HepG2 (cell line): Measurements from ENCODE around the gene CDCA4. TPM values are rescaled to one million over a fixed set of nuclear protein-coding genes. Genes with fewer than 3 reads are reported as not detected.
A peak's percentile ranks its signal among the peaks of the same experiment; 100 is the strongest.

Experiments used
- ATF1 ChIP-seq: IDR thresholded peaks from 2 replicates; pipeline ENCODE4 v1.6.1; 2016; ENCODE audit warnings: mild to moderate bottlenecking, control low read depth
- BORCS8-MEF2B ChIP-seq: sonication (generic); formaldehyde crosslinking; IDR thresholded peaks from 2 replicates; pipeline ENCODE4 v1.8.0; 2022; ENCODE audit warnings: mild to moderate bottlenecking, missing genetic modification reagents
- CREB1 ChIP-seq, 2 experiments: fragments of 450-650 bp in 1 of 2; IDR thresholded peaks; 2 replicates each; pipeline ENCODE4 v1.6.1; 2016 to 2017; ENCODE audit warnings: control low read depth in 1 of 2, mild to moderate bottlenecking in 1 of 2, missing compliant biosample characterization in 1 of 2, missing genetic modification characterization in 1 of 2
- CREM ChIP-seq, 2 experiments: sonication (generic) in 1 of 2; formaldehyde crosslinking in 1 of 2; IDR thresholded peaks; 2 replicates each; pipeline versions ENCODE4 v1.4.0 to v1.6.1; 2016 to 2020; ENCODE audit warnings: antibody characterized with exemption in 1 of 2, mild to moderate bottlenecking in 1 of 2, missing genetic modification reagents in 1 of 2
- HNRNPLL ChIP-seq: fragments of 200-400 bp; formaldehyde crosslinking; IDR thresholded peaks from 2 replicates; pipeline ENCODE4 v1.6.1; 2017; ENCODE audit warnings: mild to moderate bottlenecking, low read depth, low read length; ENCODE audit not compliant: poor library complexity, severe bottlenecking
- KLF9 ChIP-seq: IDR thresholded peaks from 2 replicates; pipeline ENCODE4 v1.6.1; 2016; ENCODE audit warnings: low read depth
- MAFK ChIP-seq, 2 experiments: IDR thresholded peaks in 1 of 2; conservative IDR thresholded peaks in 1 of 2; 2 replicates each; pipeline ENCODE4 v1.6.1; 2011; ENCODE audit warnings: improper control_type of control experiment in 2 of 2, low read length in 2 of 2
- MAZ ChIP-seq, 2 experiments: sonication (generic) in 1 of 2; formaldehyde crosslinking in 1 of 2; IDR thresholded peaks; 2 replicates each; pipeline versions ENCODE4 v1.5.0 to v1.6.1; 2012 to 2020; ENCODE audit warnings: low read depth in 2 of 2, mild to moderate bottlenecking in 2 of 2, borderline replicate concordance in 1 of 2, improper control_type of control experiment in 1 of 2, low read length in 1 of 2, missing genetic modification reagents in 1 of 2, moderate library complexity in 1 of 2
- SIX4 ChIP-seq: sonication (generic); formaldehyde crosslinking; IDR thresholded peaks from 2 replicates; pipeline ENCODE4 v1.4.0; 2020; ENCODE audit warnings: missing genetic modification reagents
- TBX3 ChIP-seq: fragments of 450-650 bp; IDR thresholded peaks from 2 replicates; pipeline ENCODE4 v1.6.1; 2017; ENCODE audit warnings: antibody characterized with exemption, mild to moderate bottlenecking, inconsistent platforms, borderline replicate concordance
- TRIM24 ChIP-seq: sonication (generic); formaldehyde crosslinking; IDR thresholded peaks from 2 replicates; pipeline ENCODE4 v1.8.0; 2022; ENCODE audit warnings: mild to moderate bottlenecking, missing genetic modification reagents
- ZFP90 ChIP-seq: sonication (generic); formaldehyde crosslinking; IDR thresholded peaks from 2 replicates; pipeline ENCODE4 v1.8.0; 2022; ENCODE audit warnings: missing genetic modification reagents, mild to moderate bottlenecking, inconsistent platforms, borderline replicate concordance
- ZNF224 ChIP-seq: sonication (generic); formaldehyde crosslinking; IDR thresholded peaks from 2 replicates; pipeline ENCODE4 v1.5.0; 2020; ENCODE audit warnings: mild to moderate bottlenecking, missing genetic modification reagents
- ZNF761 ChIP-seq: sonication (generic); formaldehyde crosslinking; conservative IDR thresholded peaks from 2 replicates; pipeline ENCODE4 v1.4.0; 2020; ENCODE audit warnings: mild to moderate bottlenecking, missing genetic modification reagents
- ZSCAN12 ChIP-seq: sonication (generic); formaldehyde crosslinking; IDR thresholded peaks from 2 replicates; pipeline ENCODE4 v1.9.0; 2021; ENCODE audit warnings: mild to moderate bottlenecking, missing genetic modification reagents
- ZSCAN22 ChIP-seq: sonication (generic); formaldehyde crosslinking; IDR thresholded peaks from 2 replicates; pipeline ENCODE4 v1.4.0; 2020; ENCODE audit warnings: mild to moderate bottlenecking, missing genetic modification reagents
- polyA plus RNA-seq, 8 experiments: library from polyadenylated mRNA; depleted of rRNA in 3 of 8; stranded (reverse) in 7 of 8; unstranded in 1 of 8; fragments of >200 nt; fragmentation: Illumina TruSeq in 4 of 8; extraction: Trizol in 4 of 8; gene quantifications; 2 replicates each; pipeline versions ENCODE4 v1.2.1 to v1.2.3, GENCODE V29; 2011 to 2016; ENCODE audit warnings: low read depth in 4 of 8, missing spikeins in 1 of 8, mixed read lengths in 1 of 8; ENCODE audit not compliant: insufficient read depth in 1 of 8
- total RNA-seq, 5 experiments: library from RNA; depleted of rRNA; stranded (reverse); fragments of >200 nt; fragmentation: Illumina TruSeq; extraction: Trizol; gene quantifications; 2 replicates each; pipeline ENCODE4 v1.2.3, GENCODE V29; 2016; ENCODE audit warnings: low read depth in 1 of 5
- TF ChIP-seq, protein P1 (sequence below): sonication (generic); formaldehyde crosslinking; IDR thresholded peaks from 2 replicates; pipeline ENCODE4 v1.8.1; 2023; ENCODE audit warnings: missing genetic modification reagents, mild to moderate bottlenecking, borderline replicate concordance
- TF ChIP-seq, protein P2 (sequence below): sonication (generic); formaldehyde crosslinking; IDR thresholded peaks from 2 replicates; pipeline ENCODE4 v1.4.0; 2020; ENCODE audit warnings: missing genetic modification reagents
- TF ChIP-seq, protein P3 (sequence below): IDR thresholded peaks from 2 replicates; pipeline ENCODE4 v1.6.1; 2016; ENCODE audit warnings: missing compliant biosample characterization, missing genetic modification reagents, borderline replicate concordance
- TF ChIP-seq, protein P4 (sequence below): IDR thresholded peaks from 2 replicates; pipeline ENCODE4 v1.6.1; 2016

Gene CDCA4
- total and polyA plus RNA-seq, 2 of the 13 experiments (the other 11 are each of a cell fraction or from before 2014, with no cell fraction given), result 19.7 to 43.1 TPM

DNA sequence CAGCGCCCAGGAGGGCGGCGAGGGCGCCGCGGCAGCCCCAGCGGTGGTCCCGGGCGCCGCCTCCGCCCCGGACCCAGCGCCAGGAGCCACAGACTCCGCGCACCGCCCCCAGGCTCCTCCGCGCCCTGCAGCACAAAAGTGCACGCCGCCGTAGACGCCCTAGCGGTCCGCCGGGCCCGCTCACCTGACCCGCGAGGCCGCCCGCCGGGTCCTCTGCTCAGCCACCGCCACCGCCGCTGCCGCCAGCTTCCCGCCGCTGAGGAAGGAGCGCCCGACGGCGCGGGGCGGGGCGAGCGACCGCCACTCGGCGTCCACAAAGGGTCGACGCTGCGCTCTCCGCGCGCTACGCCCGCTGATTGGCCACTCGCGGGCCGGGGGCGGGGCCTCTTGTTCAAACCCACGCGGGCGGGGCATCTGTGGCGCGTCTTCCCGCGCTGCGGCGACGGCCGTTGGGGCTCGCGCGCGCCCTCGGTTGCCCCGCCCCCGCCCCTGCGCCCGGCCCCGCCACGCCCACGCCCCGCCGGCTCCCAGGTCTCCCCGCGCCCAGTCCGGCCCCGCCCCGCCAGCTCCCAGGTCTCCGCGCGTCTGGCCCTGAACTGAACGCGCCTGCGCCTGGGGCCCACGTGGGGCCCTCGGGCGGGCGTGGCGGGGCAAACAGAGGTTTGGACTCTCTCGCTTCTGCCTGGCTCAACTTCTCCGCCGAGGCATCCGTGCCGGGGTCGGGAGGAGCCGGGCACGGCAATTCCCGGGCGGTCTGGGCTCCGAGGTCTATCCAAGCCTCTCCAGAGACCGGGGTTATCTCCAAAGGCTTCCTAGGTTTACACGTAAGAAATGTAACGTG lies at the start of gene CDCA4 (continued):
- TF ChIP-seq CREB1 (IDR thresholded peaks at IDR 0.05) (peak; percentile 58; the same call in 1 of the 2 replicates), CREB1 (CRISPR knock-in tag; IDR thresholded peaks at IDR 0.05) (peak; percentile 36; the same call in 1 of the 2 replicates), TRIM24 (CRISPR knock-in tag) (no peak), CREM (IDR thresholded peaks at IDR 0.05) (no peak), CREM (CRISPR knock-in tag; IDR thresholded peaks at IDR 0.05) (no peak), ATF1 (no peak), ZNF761 (CRISPR knock-in tag) (no peak; the same call in 1 of the 2 replicates), ZSCAN12 (CRISPR knock-in tag) (no peak), BORCS8-MEF2B (CRISPR knock-in tag) (peak; percentile 50; the same call in 1 of the 2 replicates), TBX3 (no peak), MAFK (conservative IDR thresholded peaks at IDR 0.05 in 1 of 2, IDR thresholded peaks at IDR 0.05 in 1 of 2; ENCODE audit: low read length in 2 of 2) (no peak), HNRNPLL (peak; percentile 71), KLF9 (CRISPR knock-in tag) (no peak), ZFP90 (CRISPR knock-in tag) (no peak), ZSCAN22 (no peak), MAZ (IDR thresholded peaks at IDR 0.05; ENCODE audit: borderline replicate concordance, low read depth, low read length) (no peak; the same call in 1 of the 2 replicates), MAZ (CRISPR knock-in tag; IDR thresholded peaks at IDR 0.05; ENCODE audit: low read depth) (peak; percentile 71), ZNF224 (CRISPR knock-in tag) (no peak), SIX4 (CRISPR knock-in tag) (no peak)
- TF ChIP-seq, protein P1, sequence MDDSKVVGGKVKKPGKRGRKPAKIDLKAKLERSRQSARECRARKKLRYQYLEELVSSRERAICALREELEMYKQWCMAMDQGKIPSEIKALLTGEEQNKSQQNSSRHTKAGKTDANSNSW, result no peak; the same call in 1 of the 2 replicates
- TF ChIP-seq, protein P2, sequence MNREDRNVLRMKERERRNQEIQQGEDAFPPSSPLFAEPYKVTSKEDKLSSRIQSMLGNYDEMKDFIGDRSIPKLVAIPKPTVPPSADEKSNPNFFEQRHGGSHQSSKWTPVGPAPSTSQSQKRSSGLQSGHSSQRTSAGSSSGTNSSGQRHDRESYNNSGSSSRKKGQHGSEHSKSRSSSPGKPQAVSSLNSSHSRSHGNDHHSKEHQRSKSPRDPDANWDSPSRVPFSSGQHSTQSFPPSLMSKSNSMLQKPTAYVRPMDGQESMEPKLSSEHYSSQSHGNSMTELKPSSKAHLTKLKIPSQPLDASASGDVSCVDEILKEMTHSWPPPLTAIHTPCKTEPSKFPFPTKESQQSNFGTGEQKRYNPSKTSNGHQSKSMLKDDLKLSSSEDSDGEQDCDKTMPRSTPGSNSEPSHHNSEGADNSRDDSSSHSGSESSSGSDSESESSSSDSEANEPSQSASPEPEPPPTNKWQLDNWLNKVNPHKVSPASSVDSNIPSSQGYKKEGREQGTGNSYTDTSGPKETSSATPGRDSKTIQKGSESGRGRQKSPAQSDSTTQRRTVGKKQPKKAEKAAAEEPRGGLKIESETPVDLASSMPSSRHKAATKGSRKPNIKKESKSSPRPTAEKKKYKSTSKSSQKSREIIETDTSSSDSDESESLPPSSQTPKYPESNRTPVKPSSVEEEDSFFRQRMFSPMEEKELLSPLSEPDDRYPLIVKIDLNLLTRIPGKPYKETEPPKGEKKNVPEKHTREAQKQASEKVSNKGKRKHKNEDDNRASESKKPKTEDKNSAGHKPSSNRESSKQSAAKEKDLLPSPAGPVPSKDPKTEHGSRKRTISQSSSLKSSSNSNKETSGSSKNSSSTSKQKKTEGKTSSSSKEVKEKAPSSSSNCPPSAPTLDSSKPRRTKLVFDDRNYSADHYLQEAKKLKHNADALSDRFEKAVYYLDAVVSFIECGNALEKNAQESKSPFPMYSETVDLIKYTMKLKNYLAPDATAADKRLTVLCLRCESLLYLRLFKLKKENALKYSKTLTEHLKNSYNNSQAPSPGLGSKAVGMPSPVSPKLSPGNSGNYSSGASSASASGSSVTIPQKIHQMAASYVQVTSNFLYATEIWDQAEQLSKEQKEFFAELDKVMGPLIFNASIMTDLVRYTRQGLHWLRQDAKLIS, result no peak
- TF ChIP-seq, protein P3, sequence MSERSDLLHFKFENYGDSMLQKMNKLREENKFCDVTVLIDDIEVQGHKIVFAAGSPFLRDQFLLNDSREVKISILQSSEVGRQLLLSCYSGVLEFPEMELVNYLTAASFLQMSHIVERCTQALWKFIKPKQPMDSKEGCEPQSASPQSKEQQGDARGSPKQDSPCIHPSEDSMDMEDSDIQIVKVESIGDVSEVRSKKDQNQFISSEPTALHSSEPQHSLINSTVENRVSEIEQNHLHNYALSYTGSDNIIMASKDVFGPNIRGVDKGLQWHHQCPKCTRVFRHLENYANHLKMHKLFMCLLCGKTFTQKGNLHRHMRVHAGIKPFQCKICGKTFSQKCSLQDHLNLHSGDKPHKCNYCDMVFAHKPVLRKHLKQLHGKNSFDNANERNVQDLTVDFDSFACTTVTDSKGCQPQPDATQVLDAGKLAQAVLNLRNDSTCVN (CRISPR knock-in tag), result no peak
- TF ChIP-seq, protein P4, sequence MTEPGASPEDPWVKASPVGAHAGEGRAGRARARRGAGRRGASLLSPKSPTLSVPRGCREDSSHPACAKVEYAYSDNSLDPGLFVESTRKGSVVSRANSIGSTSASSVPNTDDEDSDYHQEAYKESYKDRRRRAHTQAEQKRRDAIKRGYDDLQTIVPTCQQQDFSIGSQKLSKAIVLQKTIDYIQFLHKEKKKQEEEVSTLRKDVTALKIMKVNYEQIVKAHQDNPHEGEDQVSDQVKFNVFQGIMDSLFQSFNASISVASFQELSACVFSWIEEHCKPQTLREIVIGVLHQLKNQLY (CRISPR knock-in tag), result no peak
